ENCODE data around the gene MARCHF5.
"Not testable (repeated sequence)": the region's sequence is repeated elsewhere in the genome, so short reads cannot be mapped to it uniquely, and the experiment has no call there.

MARCHF5 gene

GRCh38 chr10:92305133-92306072 lies 14.4 kb downstream of the MARCHF5 start:
- no peak for DNase-seq (ENCODE audit: low read depth, low spot score)

GRCh38 chr10:92309272-92309671 lies 18.3 kb downstream of the MARCHF5 start:
- DNase-seq (ENCODE audit: low read depth, low spot score): no peak

- no peak for DNase-seq (ENCODE audit: low read depth, low spot score)
Observed at GRCh38 chr10:92313750-92314149, 22.8 kb downstream of the MARCHF5 start.

GRCh38 chr10:92316610-92317009 lies 25.6 kb downstream of the MARCHF5 start:
- no peak for DNase-seq (ENCODE audit: low read depth, low spot score)

GRCh38 chr10:92323079-92323478 lies 32.1 kb downstream of the MARCHF5 start:
- no peak for DNase-seq (ENCODE audit: low read depth, low spot score)

GRCh38 chr10:92327445-92328433 lies 36.8 kb downstream of the MARCHF5 start:
- DNase-seq (ENCODE audit: low read depth, low spot score): no peak

GRCh38 chr10:92328993-92329392 lies 38.0 kb downstream of the MARCHF5 start:
- DNase-seq (ENCODE audit: low read depth, low spot score): no peak

- peak; percentile 17 for DNase-seq (ENCODE audit: low read depth, low spot score)
Observed at GRCh38 chr10:92329927-92330326, 39.0 kb downstream of the MARCHF5 start.

GRCh38 chr10:92342796-92343195 lies 51.8 kb downstream of the MARCHF5 start:
- DNase-seq (ENCODE audit: low read depth, low spot score): no peak

- DNase-seq (ENCODE audit: low read depth, low spot score): not testable (repeated sequence)
Observed at GRCh38 chr10:92345575-92345974, 54.6 kb downstream of the MARCHF5 start.

- not testable (repeated sequence) for DNase-seq (ENCODE audit: low read depth, low spot score)
Observed at GRCh38 chr10:92347035-92347676, 56.2 kb downstream of the MARCHF5 start.

- DNase-seq (ENCODE audit: low read depth, low spot score): no peak
Observed at GRCh38 chr10:92350411-92350810, 59.4 kb downstream of the MARCHF5 start.

GRCh38 chr10:92354587-92354986 lies 63.6 kb downstream of the MARCHF5 start:
- DNase-seq (ENCODE audit: low read depth, low spot score): no peak

- peak; percentile 2 for DNase-seq (ENCODE audit: low read depth, low spot score)
Observed at GRCh38 chr10:92356041-92356440, 65.1 kb downstream of the MARCHF5 start.

- DNase-seq (ENCODE audit: low read depth, low spot score): no peak
Observed at GRCh38 chr10:92363498-92363897, 72.5 kb downstream of the MARCHF5 start.

- no peak for DNase-seq (ENCODE audit: low read depth, low spot score)
Observed at GRCh38 chr10:92366412-92367021, 75.5 kb downstream of the MARCHF5 start.

GRCh38 chr10:92377962-92378361 lies 87.0 kb downstream of the MARCHF5 start:
- no peak for DNase-seq (ENCODE audit: low read depth, low spot score)

GRCh38 chr10:92381543-92381954 lies 90.6 kb downstream of the MARCHF5 start:
- no peak for DNase-seq (ENCODE audit: low read depth, low spot score)

- no peak for DNase-seq (ENCODE audit: low read depth, low spot score)
Observed at GRCh38 chr10:92382631-92383030, 91.7 kb downstream of the MARCHF5 start.

- DNase-seq (ENCODE audit: low read depth, low spot score): no peak
Observed at GRCh38 chr10:92384741-92385140, 93.8 kb downstream of the MARCHF5 start.

GRCh38 chr10:92385831-92386230 lies 94.9 kb downstream of the MARCHF5 start:
- no peak for DNase-seq (ENCODE audit: low read depth, low spot score)

Data from astrocyte of the hippocampus (primary cell).